ENCODE data around the gene AGPS.

DNA sequence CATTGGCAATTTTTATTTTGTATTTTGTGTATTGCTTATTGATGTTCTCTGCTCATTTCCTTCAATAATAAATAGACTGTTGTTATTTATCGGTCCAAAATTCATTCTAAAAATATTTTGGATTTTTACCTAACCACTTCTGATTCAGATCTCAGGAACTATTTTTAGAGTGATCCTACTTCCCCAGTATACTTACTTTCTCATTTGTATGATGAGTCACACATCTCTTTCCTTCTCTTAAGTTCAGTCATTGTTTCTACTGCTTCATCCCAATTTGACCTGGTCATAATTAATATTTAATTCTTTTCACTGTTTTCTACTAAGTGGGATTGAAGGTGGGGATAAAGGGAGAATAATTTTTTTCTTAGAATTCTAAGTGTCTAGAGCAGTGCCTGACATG, 75.1 kb downstream of the AGPS start:
- TF ChIP-seq GABPA (IDR thresholded peaks at IDR 0.05; ENCODE audit: low read depth) (no peak), POLR2AphosphoS5 (IDR thresholded peaks at IDR 0.05; ENCODE audit: low read depth) (no peak)
- TF ChIP-seq, protein P1, sequence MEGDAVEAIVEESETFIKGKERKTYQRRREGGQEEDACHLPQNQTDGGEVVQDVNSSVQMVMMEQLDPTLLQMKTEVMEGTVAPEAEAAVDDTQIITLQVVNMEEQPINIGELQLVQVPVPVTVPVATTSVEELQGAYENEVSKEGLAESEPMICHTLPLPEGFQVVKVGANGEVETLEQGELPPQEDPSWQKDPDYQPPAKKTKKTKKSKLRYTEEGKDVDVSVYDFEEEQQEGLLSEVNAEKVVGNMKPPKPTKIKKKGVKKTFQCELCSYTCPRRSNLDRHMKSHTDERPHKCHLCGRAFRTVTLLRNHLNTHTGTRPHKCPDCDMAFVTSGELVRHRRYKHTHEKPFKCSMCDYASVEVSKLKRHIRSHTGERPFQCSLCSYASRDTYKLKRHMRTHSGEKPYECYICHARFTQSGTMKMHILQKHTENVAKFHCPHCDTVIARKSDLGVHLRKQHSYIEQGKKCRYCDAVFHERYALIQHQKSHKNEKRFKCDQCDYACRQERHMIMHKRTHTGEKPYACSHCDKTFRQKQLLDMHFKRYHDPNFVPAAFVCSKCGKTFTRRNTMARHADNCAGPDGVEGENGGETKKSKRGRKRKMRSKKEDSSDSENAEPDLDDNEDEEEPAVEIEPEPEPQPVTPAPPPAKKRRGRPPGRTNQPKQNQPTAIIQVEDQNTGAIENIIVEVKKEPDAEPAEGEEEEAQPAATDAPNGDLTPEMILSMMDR (IDR thresholded peaks at IDR 0.05; ENCODE audit: insufficient read depth, low read length): no peak
